K562 (cell line): ENCODE data around the gene SLC35D2. TPM values are rescaled to one million over a fixed set of nuclear protein-coding genes. Genes with fewer than 3 reads are reported as not detected.
A peak's percentile ranks its signal among the peaks of the same experiment; 100 is the strongest.

Experiments used
- ATAC-seq: fragments of 200-7000 bp; cut with Tn5 transposase; 3 replicates; pipeline ENCODE4 v1.9.1; 2020; ENCODE audit warnings: moderate library complexity
- BruUV-seq: library from RNA; stranded (reverse); fragments of 400-500 nt; replicated peaks from 2 replicates; lab custom pipeline; 2021; lab: Mats Ljungman, UMichigan
- CTCF ChIA-PET: fragments of 300-600 bp; formaldehyde crosslinking; extraction: SDS; loops from one replicate; lab custom pipeline; 2021; ENCODE audit warnings: low intra/inter-chr PET ratio; lab: Yijun Ruan, JAX
- POLR2A ChIA-PET: fragments of 300-600, 350-650 bp; sonication (Branson Sonifier 250); formaldehyde crosslinking; extraction: SDS; loops from one replicate; lab custom pipeline; 2021; ENCODE audit warnings: antibody characterized with exemption, inconsistent platforms; lab: Yijun Ruan, JAX
- DNase-seq, 4 experiments: peaks; one replicate each; pipeline versions ENCODE4 v3.0.0 to v3.0.0-alpha.2; 2011 to 2018; ENCODE audit warnings: low spot score in 3 of 4, mixed read lengths in 3 of 4; ENCODE audit errors: extremely low read depth in 1 of 4
- FAIRE-seq: peaks from 2 replicates; lab custom pipeline; 2011; peaks lifted over from hg19 to GRCh38; lab: Jason Lieb, UNC
- H2AFZ ChIP-seq: 2 replicates; pipeline ENCODE4 v1.6.0; 2011; ENCODE audit warnings: low read depth, low read length, control low read depth, inconsistent platforms
- H3K27ac ChIP-seq: fragments of 200-600 bp; 3 replicates; pipeline ENCODE4 v1.8.0; 2011; ENCODE audit warnings: low read depth, mild to moderate bottlenecking, control low read depth, inconsistent platforms, low read length, moderate library complexity, mixed read lengths; ENCODE audit errors: extremely low read depth
- H3K27me3 ChIP-seq, 2 experiments: fragments of 300-600 bp in 1 of 2; 2 replicates in 1 of 2; 3 replicates in 1 of 2; pipeline versions ENCODE4 v1.6.0 to v1.8.0; 2011; ENCODE audit warnings: inconsistent platforms in 2 of 2, low read length in 2 of 2, mild to moderate bottlenecking in 1 of 2, mixed read lengths in 1 of 2, moderate library complexity in 1 of 2; ENCODE audit not compliant: control insufficient read depth in 2 of 2, insufficient read depth in 2 of 2
- H3K36me3 ChIP-seq: fragments of 300-600 bp; 3 replicates; pipeline ENCODE4 v1.8.0; 2011; ENCODE audit warnings: mild to moderate bottlenecking, low read length, inconsistent platforms; ENCODE audit not compliant: control insufficient read depth, insufficient read depth
- H3K4me1 ChIP-seq, 2 experiments: fragments of 200-600 bp in 1 of 2; replicated peaks in 1 of 2; 2 replicates in 1 of 2; 3 replicates in 1 of 2; pipeline versions ENCODE4 v1.5.1 to v1.8.0; 2011; ENCODE audit warnings: inconsistent platforms in 2 of 2, low read length in 2 of 2, mild to moderate bottlenecking in 1 of 2, mixed read lengths in 1 of 2, moderate library complexity in 1 of 2; ENCODE audit not compliant: control insufficient read depth in 2 of 2, insufficient read depth in 2 of 2
- H3K4me2 ChIP-seq: 2 replicates; pipeline ENCODE4 v1.6.1; 2011; ENCODE audit warnings: low read length, control low read depth, inconsistent platforms, mixed read lengths; ENCODE audit not compliant: insufficient read depth
- H3K4me3 ChIP-seq: fragments of 200-600 bp; sonication (generic), shearing (Covaris generic); 2 replicates; pipeline ENCODE4 v1.5.1; 2016; ENCODE audit warnings: control low read depth, inconsistent platforms
- H3K79me2 ChIP-seq: fragments of 200-600 bp; 3 replicates; pipeline ENCODE4 v1.8.0; 2011; ENCODE audit warnings: low read length, inconsistent platforms; ENCODE audit not compliant: control insufficient read depth, insufficient read depth
- H3K9ac ChIP-seq, 2 experiments: 2 replicates each; pipeline versions ENCODE4 v1.6.0 to v1.6.1; 2011; ENCODE audit warnings: low read depth in 2 of 2, low read length in 2 of 2, control low read depth in 1 of 2, inconsistent platforms in 1 of 2, mild to moderate bottlenecking in 1 of 2, mixed read lengths in 1 of 2; ENCODE audit not compliant: insufficient read depth in 1 of 2
- H3K9me1 ChIP-seq: one replicate; pipeline ENCODE4 v1.6.0; 2011; ENCODE audit warnings: inconsistent platforms, mild to moderate bottlenecking, low read length, moderate library complexity; ENCODE audit not compliant: control insufficient read depth, insufficient read depth
- H3K9me3 ChIP-seq: replicated peaks from 2 replicates; pipeline ENCODE4 v1.5.1; 2011; ENCODE audit warnings: low read depth, low read length, inconsistent platforms; ENCODE audit not compliant: control insufficient read depth, insufficient read depth
- H4K20me1 ChIP-seq: replicated peaks from 2 replicates; pipeline ENCODE4 v1.6.1; 2011; ENCODE audit warnings: low read length, inconsistent platforms, mixed read lengths; ENCODE audit not compliant: control insufficient read depth, insufficient read depth
- CBFA2T3 ChIP-seq: fragments of 450-650 bp; IDR thresholded peaks from 2 replicates; pipeline ENCODE4 v1.6.1; 2017
- GABPB1 ChIP-seq: sonication (generic); formaldehyde crosslinking; IDR thresholded peaks from 2 replicates; pipeline ENCODE4 v1.8.0; 2022; ENCODE audit warnings: mild to moderate bottlenecking, missing genetic modification reagents
- MAFG ChIP-seq: fragments of 450-650 bp; conservative IDR thresholded peaks from 2 replicates; pipeline ENCODE4 v1.6.1; 2016; ENCODE audit warnings: missing genetic modification characterization, missing compliant biosample characterization
- MAFK ChIP-seq: IDR thresholded peaks from 2 replicates; pipeline ENCODE4 v1.6.1; 2011; ENCODE audit warnings: low read length, improper control_type of control experiment
- MYC ChIP-seq, 2 experiments: fragments of 250-450 bp in 1 of 2; sonication (Bioruptor Pico) in 1 of 2; IDR thresholded peaks; 2 replicates each; pipeline versions ENCODE4 v1.5.1 to v1.6.1; 2012 to 2021; ENCODE audit warnings: low read depth in 2 of 2, borderline replicate concordance in 1 of 2, improper control_type of control experiment in 1 of 2, low read length in 1 of 2, mild to moderate bottlenecking in 1 of 2, moderate library complexity in 1 of 2
- POLR2A ChIP-seq: fragments of 450-650 bp; conservative IDR thresholded peaks from 2 replicates; pipeline ENCODE4 v1.6.1; 2016
- TEAD4 ChIP-seq, 2 experiments: sonication (generic) in 1 of 2; formaldehyde crosslinking in 1 of 2; IDR thresholded peaks; 2 replicates each; pipeline versions ENCODE4 v1.6.1 to v1.8.0; 2012 to 2022; ENCODE audit warnings: borderline replicate concordance in 1 of 2, inconsistent platforms in 1 of 2, low read length in 1 of 2, mild to moderate bottlenecking in 1 of 2, missing genetic modification reagents in 1 of 2
- ZNF384 ChIP-seq: IDR thresholded peaks from 2 replicates; pipeline ENCODE4 v1.6.1; 2012; ENCODE audit warnings: low read depth, low read length, improper control_type of control experiment
- WGBS: fragments of 100-300 bp; shearing (Covaris generic); methylation state at CpG from one replicate; pipeline ENCODE4 v1.1.6; 2016; ENCODE audit warnings: low coverage, mixed read lengths; ENCODE audit not compliant: insufficient coverage; ENCODE audit errors: missing lambda C conversion rate; 5-methylcytosine and 5-hydroxymethylcytosine counted together
- in situ Hi-C: fragments of 300-500 bp; cut with MboI; formaldehyde crosslinking; loops from 4 replicates; pipeline ENCODE4 v1.15.0; 2018; ENCODE audit warnings: inconsistent platforms, mixed read lengths
- intact Hi-C: fragments of 100-400 bp; cut with micrococcal nuclease; formaldehyde crosslinking; loops from 2 replicates; pipeline ENCODE4 v1.14.2; 2022
- polyA plus RNA-seq, 8 experiments: library from polyadenylated mRNA; depleted of rRNA in 4 of 8; stranded (reverse) in 5 of 8; unstranded in 3 of 8; fragments of >200 nt; fragmentation: Nextera tagmentation in 2 of 8; fragmentation: Illumina TruSeq in 1 of 8; extraction: Ambion mirVana in 2 of 8; extraction: Trizol in 1 of 8; gene quantifications; 2 replicates each; pipeline versions ENCODE4 v1.2.1 to v1.2.3, GENCODE V29; 2011 to 2014; ENCODE audit warnings: inconsistent platforms in 1 of 8, missing spikeins in 1 of 8
- total RNA-seq, 7 experiments: library from RNA; depleted of rRNA in 6 of 7; stranded (reverse); fragments of >200 nt in 6 of 7; fragmentation: Illumina TruSeq in 2 of 7; extraction: Trizol in 2 of 7; gene quantifications; 2 replicates each; pipeline versions ENCODE4 v1.2.1 to v1.2.3, GENCODE V29; 2011 to 2021; ENCODE audit warnings: low replicate concordance in 1 of 7
- TF ChIP-seq, protein P1 (sequence below): fragments of 450-650 bp; IDR thresholded peaks from 2 replicates; pipeline ENCODE4 v1.6.1; 2016; ENCODE audit warnings: mild to moderate bottlenecking, moderate library complexity

SLC35D2 gene
- total and polyA plus RNA-seq, 9 of the 15 experiments (the other 6 are each of a cell fraction or from before 2014, with no cell fraction given), result 2.9 to 14.9 (median 11.7) TPM

DNA sequence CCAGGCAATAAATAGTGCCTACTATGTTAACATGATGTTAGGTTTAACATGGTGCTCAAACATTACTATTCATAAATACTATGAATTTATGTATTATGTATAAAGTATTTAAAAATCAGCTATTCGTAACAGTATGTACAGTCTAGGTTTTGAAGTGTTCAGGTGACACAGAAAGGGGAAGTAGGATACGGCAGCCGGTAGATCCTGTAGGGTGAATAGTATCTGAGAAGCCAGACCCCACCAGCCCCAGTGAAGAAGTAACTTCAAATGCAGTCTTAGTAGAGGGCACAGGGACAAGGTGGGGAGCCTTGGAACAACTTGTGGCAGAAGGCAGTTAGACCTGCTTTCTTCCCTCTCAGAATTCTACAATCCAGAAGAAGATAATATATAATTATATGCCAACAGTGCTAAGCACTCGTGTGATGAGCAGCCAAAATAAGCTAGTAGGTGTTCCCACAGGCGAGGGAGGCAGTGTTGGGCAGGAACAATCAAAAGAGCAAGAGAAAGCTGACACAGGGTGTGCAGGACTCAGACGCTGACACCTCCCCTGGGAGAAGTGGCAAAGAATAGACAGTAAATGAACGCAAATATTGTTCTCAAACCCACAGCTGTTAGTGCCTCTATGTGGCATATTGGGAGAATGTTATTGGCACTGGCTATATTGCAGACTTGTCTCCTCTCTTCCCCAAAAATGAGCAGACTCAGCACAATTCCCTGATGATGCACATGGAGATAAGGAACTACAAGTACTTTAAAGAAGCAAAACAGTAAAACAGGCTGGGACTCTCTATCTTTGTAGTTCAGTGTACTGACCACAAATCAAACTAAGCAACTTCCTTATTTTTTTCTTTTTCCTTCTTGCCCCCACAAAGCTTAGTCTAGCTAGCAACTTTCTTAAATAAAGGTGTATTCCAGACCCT lies 30.1 kb upstream of the SLC35D2 start:
- Histone ChIP-seq H4K20me1 (peaks cover 16% of the 10 kb centered on the region), H3K9me1 (no peaks in the 10 kb centered on the region), H3K79me2 (peaks cover 90% of the 10 kb centered on the region), H3K4me1 (peaks cover 15 to 24% of the 10 kb centered on the region in 2 experiments; a peak in 3 of 5 replicates), H3K27ac (peak overlapping the region; percentile 28; the same call in 1 of the 3 replicates), H2AFZ (no peak overlapping the region), H3K27me3 (no peaks in the 10 kb centered on the region), H3K4me2 (peak overlapping the region; percentile 53), H3K9me3 (no peaks in the 10 kb centered on the region), H3K36me3 (peaks cover 47% of the 10 kb centered on the region; the same call in 2 of the 3 replicates), H3K9ac (no peak overlapping the region), H3K4me3 (no peak overlapping the region)
- FAIRE-seq, result peak; percentile 55
- in situ Hi-C loops, result no loop called here
- intact Hi-C loops, result loop anchor here (10.0 kb wide), 1 partner anchor 89 kb away; no protein-coding TSS in a partner anchor
- CTCF ChIA-PET, result interaction anchor here (0.6 kb wide), 1 partner anchor 10 kb away, joined by 3 read pairs; no protein-coding TSS in a partner anchor
- no TSS peak for BruUV-seq
- POLR2A ChIA-PET, result interaction anchor here (0.5 to 1.0 kb wide), 2 partner anchors 13 to 1187 kb away, joined by 3 read pairs; no protein-coding TSS in a partner anchor
- DNase-seq, result peak in 1 of 4 experiments; percentile 39
- WGBS, result 32% methylated on average over 7 of the region's 7 CpGs
- no peak for ATAC-seq
- TF ChIP-seq MAFK (peak; percentile 99), MAFG (peak; percentile 98), TEAD4 (IDR thresholded peaks at IDR 0.05; ENCODE audit: low read length) (peak; percentile 56; the same call in 1 of the 2 replicates), TEAD4 (CRISPR knock-in tag; IDR thresholded peaks at IDR 0.05; ENCODE audit: borderline replicate concordance) (no peak), MYC (IDR thresholded peaks at IDR 0.05; ENCODE audit: low read depth, low read length) (peak; percentile 57), MYC (CRISPR knock-in tag; IDR thresholded peaks at IDR 0.05; ENCODE audit: borderline replicate concordance, low read depth) (no peak), GABPB1 (CRISPR knock-in tag) (0 out of 2 replicates have a peak, but pooled peaks have one; percentile 30), POLR2A (no peak), CBFA2T3 (peak; percentile 7; the same call in 1 of the 2 replicates), ZNF384 (0 out of 2 replicates have a peak, but pooled peaks have one; percentile 9)
- TF ChIP-seq, protein P1, sequence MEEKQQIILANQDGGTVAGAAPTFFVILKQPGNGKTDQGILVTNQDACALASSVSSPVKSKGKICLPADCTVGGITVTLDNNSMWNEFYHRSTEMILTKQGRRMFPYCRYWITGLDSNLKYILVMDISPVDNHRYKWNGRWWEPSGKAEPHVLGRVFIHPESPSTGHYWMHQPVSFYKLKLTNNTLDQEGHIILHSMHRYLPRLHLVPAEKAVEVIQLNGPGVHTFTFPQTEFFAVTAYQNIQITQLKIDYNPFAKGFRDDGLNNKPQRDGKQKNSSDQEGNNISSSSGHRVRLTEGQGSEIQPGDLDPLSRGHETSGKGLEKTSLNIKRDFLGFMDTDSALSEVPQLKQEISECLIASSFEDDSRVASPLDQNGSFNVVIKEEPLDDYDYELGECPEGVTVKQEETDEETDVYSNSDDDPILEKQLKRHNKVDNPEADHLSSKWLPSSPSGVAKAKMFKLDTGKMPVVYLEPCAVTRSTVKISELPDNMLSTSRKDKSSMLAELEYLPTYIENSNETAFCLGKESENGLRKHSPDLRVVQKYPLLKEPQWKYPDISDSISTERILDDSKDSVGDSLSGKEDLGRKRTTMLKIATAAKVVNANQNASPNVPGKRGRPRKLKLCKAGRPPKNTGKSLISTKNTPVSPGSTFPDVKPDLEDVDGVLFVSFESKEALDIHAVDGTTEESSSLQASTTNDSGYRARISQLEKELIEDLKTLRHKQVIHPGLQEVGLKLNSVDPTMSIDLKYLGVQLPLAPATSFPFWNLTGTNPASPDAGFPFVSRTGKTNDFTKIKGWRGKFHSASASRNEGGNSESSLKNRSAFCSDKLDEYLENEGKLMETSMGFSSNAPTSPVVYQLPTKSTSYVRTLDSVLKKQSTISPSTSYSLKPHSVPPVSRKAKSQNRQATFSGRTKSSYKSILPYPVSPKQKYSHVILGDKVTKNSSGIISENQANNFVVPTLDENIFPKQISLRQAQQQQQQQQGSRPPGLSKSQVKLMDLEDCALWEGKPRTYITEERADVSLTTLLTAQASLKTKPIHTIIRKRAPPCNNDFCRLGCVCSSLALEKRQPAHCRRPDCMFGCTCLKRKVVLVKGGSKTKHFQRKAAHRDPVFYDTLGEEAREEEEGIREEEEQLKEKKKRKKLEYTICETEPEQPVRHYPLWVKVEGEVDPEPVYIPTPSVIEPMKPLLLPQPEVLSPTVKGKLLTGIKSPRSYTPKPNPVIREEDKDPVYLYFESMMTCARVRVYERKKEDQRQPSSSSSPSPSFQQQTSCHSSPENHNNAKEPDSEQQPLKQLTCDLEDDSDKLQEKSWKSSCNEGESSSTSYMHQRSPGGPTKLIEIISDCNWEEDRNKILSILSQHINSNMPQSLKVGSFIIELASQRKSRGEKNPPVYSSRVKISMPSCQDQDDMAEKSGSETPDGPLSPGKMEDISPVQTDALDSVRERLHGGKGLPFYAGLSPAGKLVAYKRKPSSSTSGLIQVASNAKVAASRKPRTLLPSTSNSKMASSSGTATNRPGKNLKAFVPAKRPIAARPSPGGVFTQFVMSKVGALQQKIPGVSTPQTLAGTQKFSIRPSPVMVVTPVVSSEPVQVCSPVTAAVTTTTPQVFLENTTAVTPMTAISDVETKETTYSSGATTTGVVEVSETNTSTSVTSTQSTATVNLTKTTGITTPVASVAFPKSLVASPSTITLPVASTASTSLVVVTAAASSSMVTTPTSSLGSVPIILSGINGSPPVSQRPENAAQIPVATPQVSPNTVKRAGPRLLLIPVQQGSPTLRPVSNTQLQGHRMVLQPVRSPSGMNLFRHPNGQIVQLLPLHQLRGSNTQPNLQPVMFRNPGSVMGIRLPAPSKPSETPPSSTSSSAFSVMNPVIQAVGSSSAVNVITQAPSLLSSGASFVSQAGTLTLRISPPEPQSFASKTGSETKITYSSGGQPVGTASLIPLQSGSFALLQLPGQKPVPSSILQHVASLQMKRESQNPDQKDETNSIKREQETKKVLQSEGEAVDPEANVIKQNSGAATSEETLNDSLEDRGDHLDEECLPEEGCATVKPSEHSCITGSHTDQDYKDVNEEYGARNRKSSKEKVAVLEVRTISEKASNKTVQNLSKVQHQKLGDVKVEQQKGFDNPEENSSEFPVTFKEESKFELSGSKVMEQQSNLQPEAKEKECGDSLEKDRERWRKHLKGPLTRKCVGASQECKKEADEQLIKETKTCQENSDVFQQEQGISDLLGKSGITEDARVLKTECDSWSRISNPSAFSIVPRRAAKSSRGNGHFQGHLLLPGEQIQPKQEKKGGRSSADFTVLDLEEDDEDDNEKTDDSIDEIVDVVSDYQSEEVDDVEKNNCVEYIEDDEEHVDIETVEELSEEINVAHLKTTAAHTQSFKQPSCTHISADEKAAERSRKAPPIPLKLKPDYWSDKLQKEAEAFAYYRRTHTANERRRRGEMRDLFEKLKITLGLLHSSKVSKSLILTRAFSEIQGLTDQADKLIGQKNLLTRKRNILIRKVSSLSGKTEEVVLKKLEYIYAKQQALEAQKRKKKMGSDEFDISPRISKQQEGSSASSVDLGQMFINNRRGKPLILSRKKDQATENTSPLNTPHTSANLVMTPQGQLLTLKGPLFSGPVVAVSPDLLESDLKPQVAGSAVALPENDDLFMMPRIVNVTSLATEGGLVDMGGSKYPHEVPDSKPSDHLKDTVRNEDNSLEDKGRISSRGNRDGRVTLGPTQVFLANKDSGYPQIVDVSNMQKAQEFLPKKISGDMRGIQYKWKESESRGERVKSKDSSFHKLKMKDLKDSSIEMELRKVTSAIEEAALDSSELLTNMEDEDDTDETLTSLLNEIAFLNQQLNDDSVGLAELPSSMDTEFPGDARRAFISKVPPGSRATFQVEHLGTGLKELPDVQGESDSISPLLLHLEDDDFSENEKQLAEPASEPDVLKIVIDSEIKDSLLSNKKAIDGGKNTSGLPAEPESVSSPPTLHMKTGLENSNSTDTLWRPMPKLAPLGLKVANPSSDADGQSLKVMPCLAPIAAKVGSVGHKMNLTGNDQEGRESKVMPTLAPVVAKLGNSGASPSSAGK, result peak; percentile 79
